Prostate gland (tissue), 2 donors: ENCODE data around the gene LRRC1. TPM values are rescaled to one million over a fixed set of nuclear protein-coding genes. Genes with fewer than 3 reads are reported as not detected.

Source experiments
- DNase-seq: peaks from one replicate; pipeline ENCODE4 v3.0.0-alpha.2; 2019; ENCODE audit warnings: low spot score
- H3K27ac ChIP-seq, 2 donors: fragments of 200-600 bp; sonication (generic); 2 replicates each; pipeline ENCODE4 v1.5.1; 2017 to 2019
- H3K27me3 ChIP-seq: fragments of 200-600 bp; sonication (generic); replicated peaks from 2 replicates; pipeline ENCODE4 v1.5.1; 2019; ENCODE audit not compliant: insufficient read depth
- H3K36me3 ChIP-seq, 2 donors: fragments of 200-600 bp; sonication (generic); 1 replicate in 1 of 2; 2 replicates in 1 of 2; pipeline versions ENCODE4 v1.5.1 to v1.8.1; 2017 to 2019
- H3K4me1 ChIP-seq: fragments of 200-600 bp; sonication (generic); replicated peaks from 2 replicates; pipeline ENCODE4 v1.5.1; 2019
- H3K4me3 ChIP-seq, 2 donors: fragments of 200-600 bp; sonication (generic); 2 replicates each; pipeline ENCODE4 v1.5.1; 2017 to 2019
- H3K9me3 ChIP-seq: fragments of 200-600 bp; sonication (generic); 2 replicates; pipeline ENCODE4 v1.5.1; 2017
- CTCF ChIP-seq, 4 experiments: fragments of 200-600 bp in 2 of 4; fragments of 450-650 bp in 2 of 4; sonication (generic) in 2 of 4; IDR thresholded peaks; 1 replicate in 3 of 4; 2 replicates in 1 of 4; pipeline ENCODE4 v1.5.1; 2016 to 2019; ENCODE audit warnings: antibody characterized with exemption in 4 of 4, mild to moderate bottlenecking in 2 of 4, moderate library complexity in 2 of 4
- POLR2A ChIP-seq: fragments of 450-650 bp; IDR thresholded peaks from one replicate; pipeline ENCODE4 v1.6.1; 2016; ENCODE audit warnings: antibody characterized with exemption, mild to moderate bottlenecking
- POLR2AphosphoS5 ChIP-seq: sonication (generic); formaldehyde crosslinking; IDR thresholded peaks from one replicate; pipeline ENCODE4 v1.6.1; 2017; ENCODE audit warnings: antibody characterized with exemption
- WGBS: methylation state at CpG from one replicate; pipeline ENCODE4 v1.1.5; 2018; 5-methylcytosine and 5-hydroxymethylcytosine counted together
- intact Hi-C: fragments of 100-400 bp; cut with DNase I; formaldehyde crosslinking; loops from one replicate; pipeline ENCODE4 v1.14.2; 2022
- total RNA-seq, 2 donors: library from RNA; depleted of rRNA; stranded (reverse); fragments of >200 nt; gene quantifications; one replicate each; pipeline ENCODE4 v1.1.0, GENCODE V29; 2016

LRRC1 gene
- total RNA-seq, result 10 to 100 TPM; 25.0 to 25.6 TPM

GRCh38 chr6:53794720-53795339 is at the start of gene LRRC1:
TSS of gene LRRC1 (plus strand) at chr6:53795005. CDS start at chr6:53795257, 252 bp downstream.
- H3K27me3 ChIP-seq, result no peaks in the 10 kb centered on the region
- no peaks in the 10 kb centered on the region for H3K9me3 ChIP-seq
- TF ChIP-seq POLR2A (peak; percentile 73), CTCF (IDR thresholded peaks at IDR 0.05) (no peak), POLR2AphosphoS5 (peak; percentile 65)
- DNase-seq, result peak; percentile 90
- peak within 1 kb of the TSS; percentile 73 to 78 for H3K4me3 ChIP-seq
- H3K4me1 ChIP-seq, result no peaks in the 10 kb centered on the region
- under 1% methylated on average over 42 of the region's 75 CpGs for WGBS
- intact Hi-C loops, result loop anchor here (1.0 to 10.0 kb wide), 2 partner anchors 161 to 250 kb away; partner anchors contain the start of gene GCLC
- peak within 1 kb of the TSS; percentile 81 to 83 for H3K27ac ChIP-seq
- no peaks in the 10 kb centered on the region for H3K36me3 ChIP-seq

GRCh38 chr6:53746442-53747103 is 48.2 kb upstream of the LRRC1 start:
- TF ChIP-seq POLR2A (no peak), POLR2AphosphoS5 (peak; percentile 86), CTCF (IDR thresholded peaks at IDR 0.05) (no peak)
- H3K36me3 ChIP-seq, result no peaks in the 10 kb centered on the region
- H3K27me3 ChIP-seq, result no peaks in the 10 kb centered on the region
- intact Hi-C loops, result no loop called here
- no peaks in the 10 kb centered on the region for H3K9me3 ChIP-seq
- no peaks in the 10 kb centered on the region for H3K4me1 ChIP-seq
- no peak overlapping the region for H3K4me3 ChIP-seq
- 21% methylated on average over 3 of the region's 3 CpGs for WGBS
- peak; percentile 56 for DNase-seq
- H3K27ac ChIP-seq, result peak overlapping the region; percentile 37 to 44

GRCh38 chr6:53750052-53750650 is 44.7 kb upstream of the LRRC1 start:
- Histone ChIP-seq H3K9me3 (no peaks in the 10 kb centered on the region), H3K36me3 (no peaks in the 10 kb centered on the region), H3K4me1 (no peaks in the 10 kb centered on the region), H3K27me3 (no peaks in the 10 kb centered on the region), H3K27ac (no peak overlapping the region), H3K4me3 (no peak overlapping the region)
- no peak for DNase-seq
- 72% methylated on average over 2 of the region's 2 CpGs for WGBS
- no peak for TF ChIP-seq POLR2AphosphoS5
- TF ChIP-seq CTCF (IDR thresholded peaks at IDR 0.05), result no peak
- TF ChIP-seq POLR2A, result no peak
- intact Hi-C loops, result no loop called here

GRCh38 chr6:53751417-53751816 is 43.4 kb upstream of the LRRC1 start:
- Histone ChIP-seq H3K4me3 (no peak overlapping the region), H3K27me3 (no peaks in the 10 kb centered on the region), H3K9me3 (no peaks in the 10 kb centered on the region), H3K27ac (no peak overlapping the region), H3K4me1 (no peaks in the 10 kb centered on the region), H3K36me3 (no peaks in the 10 kb centered on the region)
- 49% methylated on average over 1 of the region's 1 CpG for WGBS
- no peak for DNase-seq
- TF ChIP-seq CTCF (IDR thresholded peaks at IDR 0.05) (no peak), POLR2A (no peak), POLR2AphosphoS5 (no peak)
- intact Hi-C loops, result no loop called here
